WTC11 (cell line): ENCODE results near the gene THY1. TPM values are rescaled to one million over a fixed set of nuclear protein-coding genes. Genes with fewer than 3 reads are reported as not detected.

Source experiments
- ATAC-seq: fragments of 200-7000 bp; cut with Tn5 transposase; 2 replicates; pipeline ENCODE4 v1.10.0; 2021; ENCODE audit warnings: mild to moderate bottlenecking, moderate library complexity
- CTCF ChIA-PET: fragments of 300-600 bp; sonication (Branson Sonifier 250); formaldehyde crosslinking; loops from one replicate; lab custom pipeline; 2021; ENCODE audit warnings: antibody characterized with exemption; lab: Charles Lee
- POLR2A ChIA-PET: fragments of 350-600 bp; sonication (Branson Sonifier 250); formaldehyde crosslinking; loops from one replicate; lab custom pipeline; 2021; ENCODE audit warnings: antibody characterized with exemption; lab: Charles Lee
- DNase-seq: peaks from one replicate; pipeline ENCODE4 v3.0.0; 2021; ENCODE audit warnings: low spot score
- H3K27ac Mint-ChIP-seq: 2 replicates; pipeline ENCODE4 v1.8.0; 2021; ENCODE audit warnings: mixed read lengths
- H3K27me3 Mint-ChIP-seq: 2 replicates; pipeline ENCODE4 v1.8.0; 2021; ENCODE audit warnings: low read depth, mild to moderate bottlenecking, moderate library complexity, mixed read lengths
- H3K36me3 Mint-ChIP-seq: 2 replicates; pipeline ENCODE4 v1.8.0; 2021; ENCODE audit warnings: mixed read lengths
- H3K4me1 Mint-ChIP-seq: 2 replicates; pipeline ENCODE4 v1.8.0; 2022; ENCODE audit warnings: mixed read lengths
- H3K4me3 Mint-ChIP-seq: 2 replicates; pipeline ENCODE4 v1.8.0; 2021; ENCODE audit warnings: mild to moderate bottlenecking, moderate library complexity, mixed read lengths
- H3K9me3 Mint-ChIP-seq: 2 replicates; pipeline ENCODE4 v1.8.0; 2021; ENCODE audit warnings: mixed read lengths
- AR ChIP-seq: fragments of 250-450 bp; sonication (Bioruptor Pico); IDR thresholded peaks from 2 replicates; pipeline ENCODE4 v1.9.0; 2021; ENCODE audit warnings: mild to moderate bottlenecking
- ATF1 ChIP-seq: sonication (generic); formaldehyde crosslinking; IDR thresholded peaks from 2 replicates; pipeline ENCODE4 v1.8.1; 2023; ENCODE audit warnings: mild to moderate bottlenecking, moderate library complexity, missing genetic modification reagents
- E2F4 ChIP-seq: sonication (generic); formaldehyde crosslinking; IDR thresholded peaks from 2 replicates; pipeline ENCODE4 v1.8.1; 2022; ENCODE audit warnings: low read depth, mild to moderate bottlenecking, moderate library complexity, missing genetic modification reagents, borderline replicate concordance
- ERG ChIP-seq: fragments of 250-450 bp; sonication (Bioruptor Pico); IDR thresholded peaks from 2 replicates; pipeline ENCODE4 v1.8.0; 2021; ENCODE audit warnings: mild to moderate bottlenecking
- FOXJ3 ChIP-seq: sonication (generic); formaldehyde crosslinking; IDR thresholded peaks from 2 replicates; pipeline ENCODE4 v1.9.0; 2021; ENCODE audit warnings: missing genetic modification reagents, mild to moderate bottlenecking, borderline replicate concordance
- FOXP1 ChIP-seq: sonication (generic); formaldehyde crosslinking; IDR thresholded peaks from 2 replicates; pipeline ENCODE4 v1.8.0; 2022; ENCODE audit warnings: missing genetic modification reagents, mild to moderate bottlenecking, moderate library complexity, borderline replicate concordance
- FOXP4 ChIP-seq: sonication (generic); formaldehyde crosslinking; IDR thresholded peaks from 2 replicates; pipeline ENCODE4 v1.8.0; 2022; ENCODE audit warnings: mild to moderate bottlenecking, missing genetic modification reagents
- GABPB1 ChIP-seq: sonication (generic); formaldehyde crosslinking; IDR thresholded peaks from 2 replicates; pipeline ENCODE4 v1.8.1; 2023; ENCODE audit warnings: mild to moderate bottlenecking, missing genetic modification reagents
- GRHL2 ChIP-seq: fragments of 250-450 bp; sonication (Bioruptor Pico); IDR thresholded peaks from 2 replicates; pipeline ENCODE4 v1.8.0; 2022; ENCODE audit warnings: mild to moderate bottlenecking, moderate library complexity; ENCODE audit not compliant: insufficient replicate concordance, severe bottlenecking
- JAZF1 ChIP-seq: fragments of 250-450 bp; sonication (Bioruptor Pico); IDR thresholded peaks from 2 replicates; pipeline ENCODE4 v1.9.0; 2021; ENCODE audit warnings: moderate library complexity, mild to moderate bottlenecking, inconsistent platforms
- SP1 ChIP-seq: sonication (generic); formaldehyde crosslinking; conservative IDR thresholded peaks from 2 replicates; pipeline ENCODE4 v1.8.1; 2022; ENCODE audit warnings: missing genetic modification reagents
- ZBTB43 ChIP-seq: sonication (generic); formaldehyde crosslinking; IDR thresholded peaks from 2 replicates; pipeline ENCODE4 v1.8.1; 2023; ENCODE audit warnings: mild to moderate bottlenecking, missing genetic modification reagents
- ZMAT4 ChIP-seq: fragments of 250-450 bp; sonication (Bioruptor Pico); IDR thresholded peaks from 2 replicates; pipeline ENCODE4 v1.9.0; 2021; ENCODE audit warnings: mild to moderate bottlenecking
- ZNF232 ChIP-seq: sonication (generic); formaldehyde crosslinking; IDR thresholded peaks from 2 replicates; pipeline ENCODE4 v1.8.0; 2022; ENCODE audit warnings: mild to moderate bottlenecking, missing genetic modification reagents
- ZNF512 ChIP-seq: sonication (generic); formaldehyde crosslinking; IDR thresholded peaks from 2 replicates; pipeline ENCODE4 v1.8.1; 2022; ENCODE audit warnings: missing genetic modification reagents, borderline replicate concordance
- total RNA-seq: library from RNA; stranded (reverse); gene quantifications from 3 replicates; pipeline ENCODE4 v1.2.3, GENCODE V29; 2021

The THY1 gene
- total RNA-seq, 1 experiment from 2014 or later, result 325 TPM

GRCh38 chr11:119422809-119423508, at the start of gene THY1 (continued):
- TF ChIP-seq ZNF512 (CRISPR knock-in tag) (no peak), SP1 (peak; percentile 48), FOXJ3 (no peak), GABPB1 (no peak), GRHL2 (no peak), ATF1 (no peak), JAZF1 (CRISPR knock-in tag) (no peak), ERG (CRISPR knock-in tag) (no peak), ZNF232 (CRISPR knock-in tag) (no peak), E2F4 (CRISPR knock-in tag) (no peak), FOXP4 (peak; percentile 46; the same call in 1 of the 2 replicates), ZBTB43 (0 out of 2 replicates have a peak, but pooled peaks have one; percentile 23), ZMAT4 (CRISPR knock-in tag) (no peak)

- ChIA-PET POLR2A (no interaction called here), CTCF (interaction anchor here (1.2 kb wide), 1 partner anchor 116 kb away, joined by 3 read pairs; no protein-coding TSS in a partner anchor)
- Mint-ChIP-seq H3K27me3 (peaks cover 5% of the 10 kb centered on the region; the same call in 1 of the 2 replicates), H3K27ac (no peak overlapping the region), H3K36me3 (no peaks in the 10 kb centered on the region), H3K4me3 (no peak overlapping the region), H3K4me1 (peaks cover 27% of the 10 kb centered on the region; the same call in 1 of the 2 replicates), H3K9me3 (no peaks in the 10 kb centered on the region)
- DNase-seq (no peak), ATAC-seq (no peak)
- TF ChIP-seq AR (CRISPR knock-in tag), result no peak
- no peak for TF ChIP-seq FOXP1 (CRISPR knock-in tag)
- no peak for TF ChIP-seq FOXP4
These were observed 49.3 kb upstream of the THY1 start for GRCh38 chr11:119472186-119472855.
